Measurements from ENCODE around the gene HELZ.
"Not testable (repeated sequence)": the region's sequence is repeated elsewhere in the genome, so short reads cannot be mapped to it uniquely, and the experiment has no call there.

The HELZ gene

GRCh38 chr17:67262435-67263117 lies 17.6 kb upstream of the HELZ start:
- no peak for DNase-seq

GRCh38 chr17:67260170-67260987 lies 15.4 kb upstream of the HELZ start:
- no peak for DNase-seq

- DNase-seq: no peak
Measured at GRCh38 chr17:67258821-67259468, 13.9 kb upstream of the HELZ start.

- no peak for DNase-seq
Measured at GRCh38 chr17:67256075-67256732, 11.2 kb upstream of the HELZ start.

GRCh38 chr17:67253384-67253783 lies 8.4 kb upstream of the HELZ start:
- no peak for DNase-seq

- DNase-seq: not testable (repeated sequence)
Measured at GRCh38 chr17:67251586-67251985, 6.6 kb upstream of the HELZ start.

- DNase-seq: no peak
Measured at GRCh38 chr17:67248291-67248690, 3.3 kb upstream of the HELZ start.

- no peak for DNase-seq
Measured at GRCh38 chr17:67247416-67247900, 2.5 kb upstream of the HELZ start.

GRCh38 chr17:67246653-67247415 lies 1.8 kb upstream of the HELZ start:
- DNase-seq: no peak

GRCh38 chr17:67246403-67246652 lies 1.3 kb upstream of the HELZ start:
- DNase-seq: no peak

GRCh38 chr17:67245694-67246402 lies 852 bp upstream of the HELZ start:
- DNase-seq: no peak

- DNase-seq: no peak
Measured at GRCh38 chr17:67244431-67245072, 444 bp downstream of the HELZ start.

GRCh38 chr17:67243284-67243683 lies 1.7 kb downstream of the HELZ start:
- DNase-seq: no peak

- DNase-seq: no peak
Measured at GRCh38 chr17:67241719-67242341, 3.2 kb downstream of the HELZ start.

GRCh38 chr17:67239597-67239996 lies 5.4 kb downstream of the HELZ start:
- DNase-seq: no peak

GRCh38 chr17:67238991-67239390 lies 6.0 kb downstream of the HELZ start:
- DNase-seq: no peak

GRCh38 chr17:67232441-67232840 lies 12.6 kb downstream of the HELZ start:
- no peak for DNase-seq

GRCh38 chr17:67229109-67229955 lies 15.7 kb downstream of the HELZ start:
- no peak for DNase-seq

GRCh38 chr17:67227488-67227887 lies 17.5 kb downstream of the HELZ start:
- DNase-seq: no peak

GRCh38 chr17:67225316-67225715 lies 19.7 kb downstream of the HELZ start:
- DNase-seq: no peak

All from NCI-H748 treated with DMSO at 0.1 percent for 48 hours (cell line).